Measurements from ENCODE around the gene LSM5. TPM values are rescaled to one million over a fixed set of nuclear protein-coding genes. Genes with fewer than 3 reads are reported as not detected.

LSM5 gene
- total and polyA plus RNA-seq, 2 of the 4 experiments (the other 2 are of a cell fraction): 5.0 to 26.5 TPM

- intact Hi-C loops (cut with micrococcal nuclease) (no loop called here), dilution Hi-C loops (cut with HindIII; ENCODE audit: low sequenced_read_pairs, unreplicated experiment) (no loop called here), in situ Hi-C loops (cut with MboI; ENCODE audit: low sequenced_read_pairs) (no loop called here)
- Histone ChIP-seq H2AK9ac (replicated peaks; ENCODE audit: low read depth, low read length, poor library complexity) (no peak overlapping the region), H3K9me1 (ENCODE audit: insufficient read depth, low read length) (no peaks in the 10 kb centered on the region), H3K14ac (replicated peaks; ENCODE audit: low read depth, low read length) (no peak overlapping the region), H3K4me1 (ENCODE audit: control insufficient read depth, insufficient read depth, low read length) (no peaks in the 10 kb centered on the region), H4K8ac (ENCODE audit: low read depth in 2 of 2, low read length in 2 of 2) (no peak overlapping the region), H3K27me3 (ENCODE audit: control insufficient read depth, insufficient read depth, low read length) (no peaks in the 10 kb centered on the region), H3K9ac (ENCODE audit: low read depth, low read length) (no peak overlapping the region), H2BK120ac (ENCODE audit: low read depth, low read length) (no peak overlapping the region), H4K91ac (ENCODE audit: insufficient read depth, low read depth, low read length) (no peak overlapping the region), H3K4ac (ENCODE audit: low read depth, low read length) (no peak overlapping the region), H2BK5ac (ENCODE audit: low read depth, low read length, poor library complexity, severe bottlenecking) (no peak overlapping the region), H3K27ac (ENCODE audit: insufficient read depth, low read length) (no peak overlapping the region), H2BK15ac (ENCODE audit: low read depth, low read length) (no peak overlapping the region), H3K36me3 (ENCODE audit: control insufficient read depth, insufficient read depth, low read length) (peaks cover 6% of the 10 kb centered on the region; the same call in 1 of the 2 replicates), H3K4me2 (ENCODE audit: low read depth, low read length) (no peak overlapping the region), H3K9me3 (ENCODE audit: control insufficient read depth, insufficient read depth, low read length) (peaks cover 15% of the 10 kb centered on the region), H4K20me1 (ENCODE audit: insufficient read depth, low read length) (peaks cover 20% of the 10 kb centered on the region; the same call in 1 of the 2 replicates), H2AFZ (replicated peaks; ENCODE audit: low read length, poor library complexity) (no peak overlapping the region), H4K5ac (ENCODE audit: low read depth, low read length) (no peak overlapping the region), H3K56ac (ENCODE audit: extremely low read depth, insufficient read depth, low read length) (no peak overlapping the region), H3K4me3 (ENCODE audit: insufficient read depth, low read depth, low read length) (no peak overlapping the region), H2BK20ac (ENCODE audit: low read depth, low read length) (no peak overlapping the region), H3K79me1 (ENCODE audit: low read depth in 1 of 2, low read length in 2 of 2) (peaks cover 42 to 54% of the 10 kb centered on the region in 2 experiments), H2AK5ac (ENCODE audit: low read depth, low read length) (no peak overlapping the region), H3K18ac (ENCODE audit: low read depth, low read length) (no peak overlapping the region), H3K23ac (ENCODE audit: low read depth, low read length) (no peak overlapping the region)
- ATAC-seq (ENCODE audit: low read depth): no peak
- no CpG with 5 or more reads among the region's 3 CpGs for WGBS, 2 experiments (ENCODE audit: extremely low coverage in 2 of 2, insufficient read length in 1 of 2)
- no TSS peak for BruUV-seq (replicated peaks)
- POLR2A ChIA-PET (ENCODE audit: unreplicated experiment): no interaction called here
- TF ChIP-seq NFE2L2 (IDR thresholded peaks at IDR 0.05; ENCODE audit: low read depth, low read length): no peak
- no peak for TF ChIP-seq MXI1 (IDR thresholded peaks at IDR 0.05; ENCODE audit: borderline replicate concordance, low read depth, low read length)
- no peak for TF ChIP-seq CHD1 (IDR thresholded peaks at IDR 0.05; ENCODE audit: low read depth, low read length)
- peak; percentile 27 for DNase-seq
- CTCF ChIA-PET: no interaction called here
Observed at GRCh38 chr7:32515890-32516550, 25.8 kb upstream of the LSM5 start.
